IPS-20b (cell line): ENCODE measurements around the gene GOLGA7B.
A peak's percentile ranks its signal among the peaks of the same experiment; 100 is the strongest.

ENCODE experiments used
- H3K27ac ChIP-seq: one replicate; pipeline ENCODE4 v1.5.1; 2013; ENCODE audit warnings: low read length
- H3K27me3 ChIP-seq: 2 replicates; pipeline ENCODE4 v1.6.1; 2013; ENCODE audit warnings: mild to moderate bottlenecking, low read length, inconsistent platforms; ENCODE audit not compliant: insufficient read depth
- H3K36me3 ChIP-seq: 2 replicates; pipeline ENCODE4 v1.6.1; 2013; ENCODE audit warnings: low read depth, mild to moderate bottlenecking, inconsistent platforms, low read length, moderate library complexity; ENCODE audit not compliant: insufficient read depth
- H3K4me1 ChIP-seq: 2 replicates; pipeline ENCODE4 v1.6.1; 2013; ENCODE audit warnings: mild to moderate bottlenecking, control low read depth, inconsistent platforms, low read length, moderate library complexity; ENCODE audit not compliant: insufficient read depth
- H3K4me3 ChIP-seq: 2 replicates; pipeline ENCODE4 v1.5.1; 2013; ENCODE audit warnings: mild to moderate bottlenecking, low read length, inconsistent platforms
- H3K9ac ChIP-seq: 2 replicates; pipeline ENCODE4 v1.6.1; 2013; ENCODE audit warnings: low read depth, mild to moderate bottlenecking, inconsistent platforms, low read length, moderate library complexity
- H3K9me3 ChIP-seq: 2 replicates; pipeline ENCODE4 v1.6.1; 2013; ENCODE audit warnings: mild to moderate bottlenecking, low read depth, low read length, inconsistent platforms; ENCODE audit not compliant: insufficient read depth

Gene GOLGA7B

DNA sequence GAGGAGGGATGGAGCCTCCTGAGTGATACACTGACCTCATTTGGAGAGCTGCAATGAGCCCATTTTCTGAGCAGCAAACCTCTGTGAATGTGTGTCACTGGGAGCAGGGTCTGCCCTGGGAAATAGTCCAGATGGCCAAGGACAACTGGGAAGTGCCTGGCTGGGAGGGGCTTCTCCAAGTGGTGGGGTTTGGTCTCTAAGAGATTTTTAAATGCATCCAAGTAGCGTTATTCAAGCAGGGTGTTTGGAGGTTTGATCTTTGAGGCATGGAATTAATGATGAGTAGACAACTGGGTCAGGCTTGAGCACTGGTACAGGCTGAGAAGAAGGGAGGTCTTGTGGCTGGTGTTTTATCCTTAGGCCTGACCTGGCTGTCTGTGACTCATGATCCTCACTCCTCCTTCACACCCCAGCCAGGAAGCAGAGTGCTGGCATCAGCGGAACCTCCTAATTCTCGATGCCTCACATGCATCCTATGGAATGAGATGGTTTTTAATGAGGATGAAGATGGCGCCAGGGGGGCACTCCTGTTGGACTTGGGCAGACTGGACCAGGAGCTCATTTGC, 3.3 kb downstream of the GOLGA7B start:
- H3K9me3 ChIP-seq: no peaks in the 10 kb centered on the region
- H3K36me3 ChIP-seq: no peaks in the 10 kb centered on the region
- peaks cover 67% of the 10 kb centered on the region for H3K27me3 ChIP-seq
- 0 out of 2 replicates have a peak, but pooled peaks cover 3% of the 10 kb centered on the region for H3K4me1 ChIP-seq
- H3K9ac ChIP-seq: no peak overlapping the region
- H3K27ac ChIP-seq: no peak overlapping the region
- no peak overlapping the region for H3K4me3 ChIP-seq

- no peaks in the 10 kb centered on the region for H3K9me3 ChIP-seq
- H3K4me1 ChIP-seq: 0 out of 2 replicates have a peak, but pooled peaks cover 3% of the 10 kb centered on the region
- H3K36me3 ChIP-seq: no peaks in the 10 kb centered on the region
- H3K4me3 ChIP-seq: no peak overlapping the region
- H3K27me3 ChIP-seq: peaks cover 51% of the 10 kb centered on the region
- H3K9ac ChIP-seq: no peak overlapping the region
- H3K27ac ChIP-seq: no peak overlapping the region
Measured at GRCh38 chr10:97854743-97855142, 5.1 kb downstream of the GOLGA7B start.

DNA sequence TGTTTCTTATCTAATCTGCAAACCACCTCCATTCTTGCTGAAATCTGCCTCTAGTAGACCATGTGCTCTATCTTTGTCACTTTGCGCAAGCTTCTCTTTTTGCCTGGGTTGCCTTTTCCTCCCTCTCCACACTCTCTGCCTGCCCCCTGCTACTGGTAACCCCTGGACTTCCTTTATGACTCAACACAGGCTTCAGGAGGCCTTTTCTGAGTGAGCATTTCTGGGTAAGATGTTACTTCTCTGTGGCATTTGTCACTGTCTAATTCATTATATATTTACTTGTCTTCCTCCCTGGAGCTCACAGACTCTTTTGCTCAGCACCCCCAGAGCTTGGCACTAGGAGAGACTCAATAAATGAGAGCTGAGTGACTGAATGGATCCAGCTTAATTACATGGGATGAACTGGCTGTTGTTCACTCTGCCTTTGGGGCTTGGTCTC, 8.4 kb downstream of the GOLGA7B start:
- no peak overlapping the region for H3K9ac ChIP-seq
- H3K4me1 ChIP-seq: peaks cover 18% of the 10 kb centered on the region
- no peak overlapping the region for H3K27ac ChIP-seq
- H3K4me3 ChIP-seq: no peak overlapping the region
- H3K9me3 ChIP-seq: no peaks in the 10 kb centered on the region
- no peaks in the 10 kb centered on the region for H3K36me3 ChIP-seq
- peaks cover 23% of the 10 kb centered on the region for H3K27me3 ChIP-seq

GRCh38 chr10:97861097-97861750, 11.6 kb downstream of the GOLGA7B start:
- Histone ChIP-seq H3K4me1 (peaks cover 18% of the 10 kb centered on the region), H3K27me3 (no peaks in the 10 kb centered on the region; the same call in 1 of the 2 replicates), H3K27ac (no peak overlapping the region), H3K9me3 (no peaks in the 10 kb centered on the region), H3K4me3 (no peak overlapping the region), H3K36me3 (no peaks in the 10 kb centered on the region), H3K9ac (no peak overlapping the region)

DNA sequence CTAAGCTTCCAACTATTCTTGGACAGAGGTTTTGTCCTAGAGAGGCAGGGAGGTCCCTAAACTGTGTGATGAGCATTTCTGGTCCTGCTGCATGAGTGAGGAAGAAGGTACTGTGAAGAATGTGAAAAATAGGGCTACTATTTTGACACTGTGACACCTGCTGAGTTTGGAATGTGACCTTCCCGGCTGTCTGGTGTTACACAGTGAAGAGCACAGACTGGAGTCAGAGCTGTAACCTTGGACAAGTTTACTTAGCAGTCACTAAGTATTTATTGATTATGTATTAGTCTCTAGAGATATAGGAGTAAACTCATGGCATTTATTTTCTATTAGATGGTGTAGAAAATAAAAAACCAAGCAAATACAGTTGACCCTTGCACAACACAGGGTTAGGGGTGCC, 12.3 kb downstream of the GOLGA7B start:
- Histone ChIP-seq H3K9me3 (no peaks in the 10 kb centered on the region), H3K9ac (no peak overlapping the region), H3K36me3 (no peaks in the 10 kb centered on the region), H3K4me1 (peaks cover 18% of the 10 kb centered on the region), H3K27me3 (no peaks in the 10 kb centered on the region; the same call in 1 of the 2 replicates), H3K27ac (no peak overlapping the region), H3K4me3 (0 out of 2 replicates have a peak overlapping the region, but pooled peaks have one; percentile 17)

GRCh38 chr10:97863808-97864207, 14.2 kb downstream of the GOLGA7B start:
- H3K4me3 ChIP-seq: no peak overlapping the region

DNA sequence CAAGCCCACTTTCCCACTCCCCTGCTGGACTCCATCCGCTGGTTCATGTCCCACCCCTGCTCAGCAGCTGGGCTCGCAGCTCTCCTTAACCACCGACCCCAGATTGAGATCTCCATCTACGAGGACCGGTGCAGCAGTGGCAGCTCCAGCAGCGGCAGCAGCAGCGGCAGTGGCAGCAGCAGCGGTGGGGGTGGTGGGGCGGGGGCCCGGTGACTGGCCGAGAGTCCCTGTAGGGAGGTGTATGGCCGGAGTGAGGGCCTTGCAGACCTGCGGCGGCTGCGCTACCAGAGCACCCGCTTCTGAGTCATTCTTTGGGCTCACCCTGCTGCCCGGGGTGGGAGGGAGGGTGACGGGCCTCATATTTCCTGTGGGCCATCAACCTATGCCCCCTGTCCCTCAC, 15.8 kb downstream of the GOLGA7B start:
- H3K27ac ChIP-seq: no peak overlapping the region
- H3K9ac ChIP-seq: no peak overlapping the region
- H3K27me3 ChIP-seq: no peaks in the 10 kb centered on the region
- no peak overlapping the region for H3K4me3 ChIP-seq
- H3K36me3 ChIP-seq: no peaks in the 10 kb centered on the region
- peaks cover 34% of the 10 kb centered on the region for H3K4me1 ChIP-seq
- H3K9me3 ChIP-seq: no peaks in the 10 kb centered on the region

More at GRCh38 chr10:97863808-97864207, 14.2 kb downstream of the GOLGA7B start:
- Histone ChIP-seq H3K9me3 (no peaks in the 10 kb centered on the region), H3K27ac (no peak overlapping the region), H3K4me1 (peaks cover 22% of the 10 kb centered on the region), H3K9ac (no peak overlapping the region), H3K36me3 (no peaks in the 10 kb centered on the region), H3K27me3 (no peaks in the 10 kb centered on the region; the same call in 1 of the 2 replicates)

- H3K9me3 ChIP-seq: no peaks in the 10 kb centered on the region
Measured at GRCh38 chr10:97866524-97867219, 17.0 kb downstream of the GOLGA7B start.

DNA sequence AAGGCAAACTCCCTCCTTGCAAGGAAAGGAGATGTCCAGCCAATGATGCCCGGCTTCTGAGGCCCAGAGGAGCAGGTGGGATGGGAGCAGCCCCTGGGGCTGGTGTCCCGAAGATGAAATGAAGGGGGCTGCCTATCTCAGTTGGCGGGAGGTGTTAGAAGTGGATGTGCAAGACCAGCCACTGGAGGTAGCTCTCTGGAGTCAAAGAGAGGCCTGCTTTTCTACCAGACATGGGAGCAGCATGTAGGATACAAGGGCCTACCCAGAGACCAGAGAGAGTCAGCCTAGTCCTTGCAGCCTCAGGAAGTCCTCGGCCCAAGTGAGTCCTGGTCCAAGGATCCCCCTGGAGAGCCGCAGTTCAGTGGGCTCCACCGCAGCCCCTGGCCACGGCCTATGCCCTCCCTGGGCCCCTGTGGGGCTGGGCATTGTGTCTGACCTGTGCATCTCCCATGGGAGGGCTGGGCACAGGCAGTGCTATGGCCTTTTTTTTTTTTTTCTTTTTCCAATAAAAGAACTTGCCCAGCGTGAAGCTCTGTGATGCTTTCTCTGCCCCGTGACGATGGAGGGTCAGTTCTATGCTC, 17.7 kb downstream of the GOLGA7B start:
- H3K4me1 ChIP-seq: peaks cover 25% of the 10 kb centered on the region
- no peak overlapping the region for H3K27ac ChIP-seq
- no peak overlapping the region for H3K9ac ChIP-seq
- H3K36me3 ChIP-seq: no peaks in the 10 kb centered on the region
- no peaks in the 10 kb centered on the region for H3K9me3 ChIP-seq
- no peaks in the 10 kb centered on the region for H3K27me3 ChIP-seq
- no peak overlapping the region for H3K4me3 ChIP-seq

More at GRCh38 chr10:97866524-97867219, 17.0 kb downstream of the GOLGA7B start:
- H3K27me3 ChIP-seq: no peaks in the 10 kb centered on the region
- H3K4me1 ChIP-seq: peaks cover 31% of the 10 kb centered on the region
- H3K4me3 ChIP-seq: no peak overlapping the region
- H3K27ac ChIP-seq: no peak overlapping the region
- no peaks in the 10 kb centered on the region for H3K36me3 ChIP-seq
- H3K9ac ChIP-seq: no peak overlapping the region

GRCh38 chr10:97868134-97868685, 18.6 kb downstream of the GOLGA7B start:
- Histone ChIP-seq H3K4me3 (no peak overlapping the region), H3K9ac (no peak overlapping the region), H3K4me1 (peaks cover 22% of the 10 kb centered on the region), H3K27me3 (no peaks in the 10 kb centered on the region), H3K9me3 (no peaks in the 10 kb centered on the region), H3K36me3 (no peaks in the 10 kb centered on the region), H3K27ac (no peak overlapping the region)
